HepG2 (cell line): ENCODE measurements around the gene BLVRA. TPM values are rescaled to one million over a fixed set of nuclear protein-coding genes. Genes with fewer than 3 reads are reported as not detected.

Source experiments
- ASH2L ChIP-seq: fragments of 300-600, 200-600 bp; sonication (generic); IDR thresholded peaks from 2 replicates; pipeline ENCODE4 v1.7.0; 2017; ENCODE audit warnings: low read depth, mild to moderate bottlenecking, moderate library complexity, mixed read lengths, low read length; ENCODE audit not compliant: insufficient read length
- BATF2 ChIP-seq: sonication (generic); formaldehyde crosslinking; IDR thresholded peaks from 2 replicates; pipeline ENCODE4 v1.8.0; 2022; ENCODE audit warnings: mild to moderate bottlenecking, missing genetic modification reagents, moderate library complexity
- ELK4 ChIP-seq: sonication (generic); formaldehyde crosslinking; IDR thresholded peaks from 2 replicates; pipeline ENCODE4 v1.9.0; 2021; ENCODE audit warnings: missing genetic modification reagents, borderline replicate concordance
- HNRNPUL1 ChIP-seq: fragments of 200-400 bp; formaldehyde crosslinking; IDR thresholded peaks from 2 replicates; pipeline ENCODE4 v1.6.1; 2017; ENCODE audit warnings: low read depth, mild to moderate bottlenecking, low read length, moderate library complexity
- HOMEZ ChIP-seq: IDR thresholded peaks from 2 replicates; pipeline ENCODE4 v1.6.1; 2016; ENCODE audit warnings: low read depth
- KLF6 ChIP-seq: IDR thresholded peaks from 2 replicates; pipeline ENCODE4 v1.8.0; 2016; ENCODE audit warnings: missing biosample characterization, missing genetic modification reagents
- NFYC ChIP-seq: IDR thresholded peaks from 2 replicates; pipeline ENCODE4 v1.6.1; 2016; ENCODE audit warnings: missing genetic modification reagents, missing compliant biosample characterization
- PAX8 ChIP-seq: sonication (generic); formaldehyde crosslinking; IDR thresholded peaks from 2 replicates; pipeline ENCODE4 v1.8.0; 2022; ENCODE audit warnings: mild to moderate bottlenecking, missing genetic modification reagents, borderline replicate concordance
- SKI ChIP-seq: fragments of 450-650 bp; IDR thresholded peaks from one replicate; pipeline ENCODE4 v1.6.1; 2018; ENCODE audit warnings: mild to moderate bottlenecking; ENCODE audit not compliant: partially characterized antibody
- SNAPC2 ChIP-seq: sonication (generic); formaldehyde crosslinking; IDR thresholded peaks from 2 replicates; pipeline ENCODE4 v1.8.1; 2022; ENCODE audit warnings: mild to moderate bottlenecking, missing genetic modification reagents
- SOX6 ChIP-seq, 2 experiments: fragments of 450-650 bp in 1 of 2; sonication (generic) in 1 of 2; formaldehyde crosslinking in 1 of 2; IDR thresholded peaks; 2 replicates each; pipeline versions ENCODE4 v1.4.0 to v1.6.1; 2017 to 2020; ENCODE audit warnings: antibody characterized with exemption in 1 of 2, mild to moderate bottlenecking in 1 of 2, missing genetic modification reagents in 1 of 2
- TFDP1 ChIP-seq: IDR thresholded peaks from 2 replicates; pipeline ENCODE4 v1.6.1; 2016; ENCODE audit warnings: missing compliant biosample characterization, missing genetic modification reagents, borderline replicate concordance
- ZBTB2 ChIP-seq: sonication (generic); formaldehyde crosslinking; IDR thresholded peaks from 2 replicates; pipeline ENCODE4 v1.8.0; 2022; ENCODE audit warnings: low read depth, missing genetic modification reagents
- ZBTB42 ChIP-seq: sonication (generic); formaldehyde crosslinking; IDR thresholded peaks from 2 replicates; pipeline ENCODE4 v1.5.0; 2020; ENCODE audit warnings: mild to moderate bottlenecking, missing genetic modification reagents
- ZBTB8A ChIP-seq: sonication (generic); formaldehyde crosslinking; IDR thresholded peaks from 2 replicates; pipeline ENCODE4 v1.4.0; 2020; ENCODE audit warnings: mild to moderate bottlenecking, low read depth, missing genetic modification reagents, borderline replicate concordance
- ZNF10 ChIP-seq: sonication (generic); formaldehyde crosslinking; IDR thresholded peaks from 2 replicates; pipeline ENCODE4 v1.4.0; 2020; ENCODE audit warnings: mild to moderate bottlenecking, low read depth, missing genetic modification reagents, borderline replicate concordance
- ZNF362 ChIP-seq: sonication (generic); formaldehyde crosslinking; IDR thresholded peaks from 2 replicates; pipeline ENCODE4 v1.4.0; 2020; ENCODE audit warnings: missing genetic modification reagents, mild to moderate bottlenecking, borderline replicate concordance
- ZNF432 ChIP-seq: sonication (generic); formaldehyde crosslinking; IDR thresholded peaks from 2 replicates; pipeline ENCODE4 v1.5.0; 2020; ENCODE audit warnings: missing genetic modification reagents, mild to moderate bottlenecking, borderline replicate concordance
- ZNF547 ChIP-seq: sonication (generic); formaldehyde crosslinking; IDR thresholded peaks from 2 replicates; pipeline ENCODE4 v1.5.1; 2020; ENCODE audit warnings: mild to moderate bottlenecking, missing genetic modification reagents
- ZNF550 ChIP-seq: sonication (generic); formaldehyde crosslinking; IDR thresholded peaks from 2 replicates; pipeline ENCODE4 v1.4.0; 2020; ENCODE audit warnings: mild to moderate bottlenecking, missing genetic modification reagents, borderline replicate concordance
- ZNF891 ChIP-seq: sonication (generic); formaldehyde crosslinking; IDR thresholded peaks from 2 replicates; pipeline ENCODE4 v1.5.0; 2020; ENCODE audit warnings: mild to moderate bottlenecking, missing genetic modification reagents
- polyA plus RNA-seq, 8 experiments: library from polyadenylated mRNA; depleted of rRNA in 3 of 8; stranded (reverse) in 7 of 8; unstranded in 1 of 8; fragments of >200 nt; fragmentation: Illumina TruSeq in 4 of 8; extraction: Trizol in 4 of 8; gene quantifications; 2 replicates each; pipeline versions ENCODE4 v1.2.1 to v1.2.3, GENCODE V29; 2011 to 2016; ENCODE audit warnings: low read depth in 4 of 8, missing spikeins in 1 of 8, mixed read lengths in 1 of 8; ENCODE audit not compliant: insufficient read depth in 1 of 8
- total RNA-seq, 5 experiments: library from RNA; depleted of rRNA; stranded (reverse); fragments of >200 nt; fragmentation: Illumina TruSeq; extraction: Trizol; gene quantifications; 2 replicates each; pipeline ENCODE4 v1.2.3, GENCODE V29; 2016; ENCODE audit warnings: low read depth in 1 of 5

The BLVRA gene
- total and polyA plus RNA-seq, 2 of the 13 experiments (the other 11 are each of a cell fraction or from before 2014, with no cell fraction given): 39.2 to 64.2 TPM

GRCh38 chr7:43781726-43782607 is 23.5 kb downstream of the BLVRA start (continued):
- TF ChIP-seq ZNF550 (CRISPR knock-in tag): no peak
- peak; percentile 47; the same call in 1 of the 2 replicates for TF ChIP-seq HOMEZ (CRISPR knock-in tag)
- no peak for TF ChIP-seq ELK4 (CRISPR knock-in tag)
- TF ChIP-seq ZNF10 (CRISPR knock-in tag): no peak
- no peak for TF ChIP-seq ZNF547 (CRISPR knock-in tag)
- no peak for TF ChIP-seq ZBTB2 (CRISPR knock-in tag)
- no peak for TF ChIP-seq TFDP1 (CRISPR knock-in tag)
- TF ChIP-seq ZNF362 (CRISPR knock-in tag): no peak
- TF ChIP-seq ZNF891 (CRISPR knock-in tag): no peak
- no peak for TF ChIP-seq ZNF432
- TF ChIP-seq BATF2 (CRISPR knock-in tag): no peak
- peak; percentile 66 for TF ChIP-seq ASH2L
- TF ChIP-seq SNAPC2 (CRISPR knock-in tag): 0 out of 2 replicates have a peak, but pooled peaks have one; percentile 59
- no peak for TF ChIP-seq SKI
- TF ChIP-seq KLF6: no peak
- no peak for TF ChIP-seq ZBTB42 (CRISPR knock-in tag)
- no peak for TF ChIP-seq SOX6 (IDR thresholded peaks at IDR 0.05)
- TF ChIP-seq SOX6 (CRISPR knock-in tag; IDR thresholded peaks at IDR 0.05): peak; percentile 62; the same call in 1 of the 2 replicates
- no peak for TF ChIP-seq PAX8 (CRISPR knock-in tag)
- no peak for TF ChIP-seq HNRNPUL1
- no peak for TF ChIP-seq ZBTB8A (CRISPR knock-in tag)
- TF ChIP-seq NFYC (CRISPR knock-in tag): no peak
